CD14-positive monocyte (primary cell): Measurements from ENCODE around the gene CNOT3. TPM values are rescaled to one million over a fixed set of nuclear protein-coding genes. Genes with fewer than 3 reads are reported as not detected.
"Not testable (repeated sequence)": the region's sequence is repeated elsewhere in the genome, so short reads cannot be mapped to it uniquely, and the experiment has no call there.

Experiments used
- DNase-seq, 3 donors: peaks; one replicate each; pipeline ENCODE4 v3.0.0-alpha.2; 2011 to 2022
- H2AFZ ChIP-seq: 2 replicates; pipeline ENCODE4 v1.6.0; 2012; ENCODE audit warnings: mild to moderate bottlenecking, low read depth, low read length, inconsistent platforms; ENCODE audit not compliant: insufficient read depth, poor library complexity, severe bottlenecking
- H3K27ac ChIP-seq, 2 donors: 1 replicate in 1 of 2; 2 replicates in 1 of 2; pipeline ENCODE4 v1.5.1; 2012 to 2013; ENCODE audit warnings: low read length in 2 of 2, control low read depth in 1 of 2, inconsistent platforms in 1 of 2, low read depth in 1 of 2, mild to moderate bottlenecking in 1 of 2
- H3K27me3 ChIP-seq, 2 donors: one replicate each; pipeline versions ENCODE4 v1.6.0 to v1.6.1; 2011 to 2013; ENCODE audit warnings: low read length in 2 of 2; ENCODE audit not compliant: control insufficient read depth in 2 of 2, insufficient read depth in 2 of 2
- H3K36me3 ChIP-seq, 2 donors: replicated peaks in 1 of 2; 1 replicate in 1 of 2; 2 replicates in 1 of 2; pipeline versions ENCODE4 v1.5.1 to v1.6.1; 2012 to 2013; ENCODE audit warnings: low read length in 2 of 2, control low read depth in 1 of 2, inconsistent platforms in 1 of 2, mild to moderate bottlenecking in 1 of 2; ENCODE audit not compliant: insufficient read depth in 2 of 2, control insufficient read depth in 1 of 2
- H3K4me1 ChIP-seq, 2 donors: 1 replicate in 1 of 2; 2 replicates in 1 of 2; pipeline versions ENCODE4 v1.5.1 to v1.6.1; 2012 to 2013; ENCODE audit warnings: low read length in 2 of 2, control low read depth in 1 of 2, inconsistent platforms in 1 of 2, mild to moderate bottlenecking in 1 of 2, moderate library complexity in 1 of 2; ENCODE audit not compliant: insufficient read depth in 2 of 2, control insufficient read depth in 1 of 2
- H3K4me2 ChIP-seq: replicated peaks from 2 replicates; pipeline ENCODE3; 2012; ENCODE audit warnings: low read length, moderate library complexity, mild to moderate bottlenecking; ENCODE audit not compliant: poor library complexity, severe bottlenecking; ENCODE audit errors: extremely low read depth
- H3K4me3 ChIP-seq, 3 experiments: fragments of 200-600 bp in 1 of 3; sonication (generic) in 1 of 3; replicated peaks in 1 of 3; 1 replicate in 2 of 3; 2 replicates in 1 of 3; pipeline ENCODE4 v1.5.1; 2011 to 2013; ENCODE audit warnings: low read length in 3 of 3, mild to moderate bottlenecking in 3 of 3, control low read depth in 2 of 3, low read depth in 2 of 3, inconsistent platforms in 1 of 3, moderate library complexity in 1 of 3
- H3K79me2 ChIP-seq: 2 replicates; pipeline ENCODE4 v1.6.0; 2012; ENCODE audit warnings: mild to moderate bottlenecking, control low read depth, inconsistent platforms, low read length, moderate library complexity; ENCODE audit not compliant: insufficient read depth
- H3K9ac ChIP-seq: 2 replicates; pipeline ENCODE4 v1.6.0; 2017; ENCODE audit warnings: low read length, mild to moderate bottlenecking; ENCODE audit not compliant: insufficient read depth, poor library complexity, severe bottlenecking
- H3K9me3 ChIP-seq, 2 donors: replicated peaks in 1 of 2; 1 replicate in 1 of 2; 2 replicates in 1 of 2; pipeline versions ENCODE4 v1.5.1 to v1.6.1; 2012 to 2013; ENCODE audit warnings: low read length in 2 of 2, control low read depth in 1 of 2; ENCODE audit not compliant: control insufficient read depth in 1 of 2, insufficient read depth in 1 of 2
- H4K20me1 ChIP-seq: 2 replicates; pipeline ENCODE4 v1.6.0; 2012; ENCODE audit warnings: mild to moderate bottlenecking, low read length, control low read depth, moderate library complexity; ENCODE audit not compliant: insufficient read depth
- H3K27ac Mint-ChIP-seq, 7 donors: one replicate each; pipeline ENCODE4 v1.8.0; 2020; ENCODE audit warnings: mild to moderate bottlenecking in 7 of 7, mixed read lengths in 7 of 7, moderate library complexity in 6 of 7, inconsistent platforms in 2 of 7
- H3K27me3 Mint-ChIP-seq, 3 donors: one replicate each; pipeline ENCODE4 v1.8.0; 2021 to 2022; ENCODE audit warnings: low read depth in 3 of 3, mild to moderate bottlenecking in 3 of 3, mixed read lengths in 3 of 3, moderate library complexity in 3 of 3, inconsistent platforms in 1 of 3
- H3K36me3 Mint-ChIP-seq, 2 donors: one replicate each; pipeline ENCODE4 v1.8.0; 2020; ENCODE audit warnings: mixed read lengths in 2 of 2, inconsistent platforms in 1 of 2, mild to moderate bottlenecking in 1 of 2
- H3K4me1 Mint-ChIP-seq: one replicate; pipeline ENCODE4 v1.8.0; 2020; ENCODE audit warnings: mild to moderate bottlenecking, mixed read lengths
- H3K4me3 Mint-ChIP-seq, 2 donors: one replicate each; pipeline ENCODE4 v1.8.0; 2020; ENCODE audit warnings: mild to moderate bottlenecking in 2 of 2, mixed read lengths in 2 of 2, moderate library complexity in 1 of 2
- H3K9me3 Mint-ChIP-seq, 7 donors: one replicate each; pipeline ENCODE4 v1.8.0; 2020 to 2022; ENCODE audit warnings: mixed read lengths in 7 of 7, mild to moderate bottlenecking in 6 of 7, moderate library complexity in 6 of 7, inconsistent platforms in 2 of 7
- CTCF ChIP-seq: fragments of 200-600 bp; IDR thresholded peaks from one replicate; pipeline ENCODE4 v1.8.0; 2022; ENCODE audit warnings: antibody characterized with exemption, mild to moderate bottlenecking
- WGBS: methylation state at CpG from one replicate; pipeline ENCODE4 v1.1.5; 2013; ENCODE audit warnings: missing lambda C conversion rate; ENCODE audit not compliant: insufficient coverage; 5-methylcytosine and 5-hydroxymethylcytosine counted together
- intact Hi-C, 2 donors: fragments of 100-400 bp; cut with micrococcal nuclease; formaldehyde crosslinking; loops; one replicate each; pipeline versions ENCODE4 v1.15.0 to v1.15.1; 2023
- polyA plus RNA-seq, 3 donors: library from polyadenylated mRNA; depleted of rRNA in 1 of 3; unstranded in 2 of 3; stranded (reverse) in 1 of 3; fragments of 300-500 nt in 2 of 3; fragments of >200 nt in 1 of 3; fragmentation: Illumina TruSeq in 2 of 3; gene quantifications; 1 replicate in 2 of 3; 2 replicates in 1 of 3; pipeline ENCODE4 v1.2.3, GENCODE V29; 2012 to 2021

CNOT3 gene
- polyA plus RNA-seq, 3 donors: 3.0 to 22.5 (median 4.2) TPM

- Histone ChIP-seq H3K27me3 (no peaks in the 10 kb centered on the region), H3K9ac (peak overlapping the region; percentile 66), H3K4me1 (peaks cover 69 to 75% of the 10 kb centered on the region in 2 donors), H4K20me1 (peaks cover 31% of the 10 kb centered on the region), H3K9me3 (peaks cover 5 to 9% of the 10 kb centered on the region in 2 donors), H3K4me3 (peak overlapping the region; percentile 17 to 92 (median 26)), H3K4me2 (peak overlapping the region; percentile 72), H3K79me2 (peaks cover 63% of the 10 kb centered on the region), H2AFZ (peak overlapping the region; percentile 64), H3K36me3 (peaks cover 8 to 16% of the 10 kb centered on the region in 2 donors), H3K27ac (peak overlapping the region; percentile 49 to 80)
- peak; percentile 40 to 58 (median 42) for DNase-seq
- Mint-ChIP-seq H3K9me3 (peaks cover 0 to 13% (median 5%) of the 10 kb centered on the region in 7 donors), H3K27ac (peak overlapping the region; percentile 87 to 94 (median 92)), H3K4me3 (peak overlapping the region; percentile 81 to 96), H3K27me3 (peaks cover 0 to 9% (median 3%) of the 10 kb centered on the region in 3 donors), H3K36me3 (peaks cover 18 to 35% of the 10 kb centered on the region in 2 donors), H3K4me1 (peaks cover 58% of the 10 kb centered on the region)
- no peak for TF ChIP-seq CTCF
- WGBS: 5% methylated on average over 13 of the region's 14 CpGs
- intact Hi-C loops: loop anchor here in 1 of 2 donors (10.0 kb wide), 1 partner anchor 52 kb away; no protein-coding TSS in a partner anchor
Observed at GRCh38 chr19:54096617-54097106, 40.9 kb upstream of the CNOT3 start.

- H4K20me1 ChIP-seq: peaks cover 20% of the 10 kb centered on the region
- H3K9ac ChIP-seq: peak overlapping the region; percentile 84
- Mint-ChIP-seq H3K36me3 (peaks cover 12 to 27% of the 10 kb centered on the region in 2 donors), H3K4me3 (peak overlapping the region; percentile 90 to 94), H3K27ac (peak overlapping the region; percentile 96 to 99 (median 98)), H3K4me1 (peaks cover 66% of the 10 kb centered on the region), H3K9me3 (peaks cover 0 to 8% (median 5%) of the 10 kb centered on the region in 7 donors), H3K27me3 (peaks cover 0 to 3% (median 2%) of the 10 kb centered on the region in 3 donors)
- peak overlapping the region; percentile 86 to 95 for H3K27ac ChIP-seq
- peaks cover 8 to 10% of the 10 kb centered on the region in 2 donors for H3K36me3 ChIP-seq
- peak overlapping the region; percentile 75 to 95 (median 92) for H3K4me3 ChIP-seq
- DNase-seq: peak in 2 of 3 donors; percentile 35 to 43
- H3K4me1 ChIP-seq: peaks cover 85 to 92% of the 10 kb centered on the region in 2 donors
- TF ChIP-seq CTCF: no peak
- H3K4me2 ChIP-seq: peak overlapping the region; percentile 83
- WGBS: 60% methylated on average over 4 of the region's 12 CpGs
- H2AFZ ChIP-seq: no peak overlapping the region
- peaks cover 87% of the 10 kb centered on the region for H3K79me2 ChIP-seq
- H3K27me3 ChIP-seq: no peaks in the 10 kb centered on the region
- intact Hi-C loops: loop anchor here in 1 of 2 donors (10.0 kb wide), 1 partner anchor 55 kb away; no protein-coding TSS in a partner anchor
- H3K9me3 ChIP-seq: peaks cover 5 to 9% of the 10 kb centered on the region in 2 donors
Observed at GRCh38 chr19:54099190-54099902, 38.2 kb upstream of the CNOT3 start.

- H3K27me3 ChIP-seq, H3K27me3 Mint-ChIP-seq, H2AFZ ChIP-seq, DNase-seq, H3K9me3 ChIP-seq, H3K36me3 ChIP-seq, H3K9me3 Mint-ChIP-seq: not testable (repeated sequence)
- WGBS: 89% methylated on average over 3 of the region's 9 CpGs
- Mint-ChIP-seq H3K4me3 (peak overlapping the region; percentile 90 to 94), H3K27ac (peak overlapping the region; percentile 96 to 99 (median 98)), H3K36me3 (peaks cover 8 to 23% of the 10 kb centered on the region in 2 donors), H3K4me1 (peaks cover 62% of the 10 kb centered on the region)
- Histone ChIP-seq H3K4me1 (peaks cover 80 to 86% of the 10 kb centered on the region in 2 donors), H3K9ac (peak overlapping the region; percentile 84), H3K4me3 (peak overlapping the region; percentile 75 to 95 (median 92)), H3K79me2 (peaks cover 93% of the 10 kb centered on the region), H3K27ac (peak overlapping the region; percentile 86 to 95), H3K4me2 (peak overlapping the region; percentile 83), H4K20me1 (peaks cover 15% of the 10 kb centered on the region)
- intact Hi-C loops: loop anchor here in 1 of 2 donors (10.0 kb wide), 1 partner anchor 55 kb away; no protein-coding TSS in a partner anchor
Observed at GRCh38 chr19:54099903-54100255, 37.7 kb upstream of the CNOT3 start.
